ENCODE data around the gene MSX2.

The MSX2 gene

GRCh38 chr5:174731214-174732035 lies 7.0 kb downstream of the MSX2 start:
- H3K4me3 ChIP-seq (ENCODE audit: low read length): no peak overlapping the region
- DNase-seq (ENCODE audit: low read depth, low spot score): no peak

GRCh38 chr5:174732036-174733020 lies 7.9 kb downstream of the MSX2 start:
- no peak for DNase-seq (ENCODE audit: low read depth, low spot score)
- H3K4me3 ChIP-seq (ENCODE audit: low read length): no peak overlapping the region

DNA sequence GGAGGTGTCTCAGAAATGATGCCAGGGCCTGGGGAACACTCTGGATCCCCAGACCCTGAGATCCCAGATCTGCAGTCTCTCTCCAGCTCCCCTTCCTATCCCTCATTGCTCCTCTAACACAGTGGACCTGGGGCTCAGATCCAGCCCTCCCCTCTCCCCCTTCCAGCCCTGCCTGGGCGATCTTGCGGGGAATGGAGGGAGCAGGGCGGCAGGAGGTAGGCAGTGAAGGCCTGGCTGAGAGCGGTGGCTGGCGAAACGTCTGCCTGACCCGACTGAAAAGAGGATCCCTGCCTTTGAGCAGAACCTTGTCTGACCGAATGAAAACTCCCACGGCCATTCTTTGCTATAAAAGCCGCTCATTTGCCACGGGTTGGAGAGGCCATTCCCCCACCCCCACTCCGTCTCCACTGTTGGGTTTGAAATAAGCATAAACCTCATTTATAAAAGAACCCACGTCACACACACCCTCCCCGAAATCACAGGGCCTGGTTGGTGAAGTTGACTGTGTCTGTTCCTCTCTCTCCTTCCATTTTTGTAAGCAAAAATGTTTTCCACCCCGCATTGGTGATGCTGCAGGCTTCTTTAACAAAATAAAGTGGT lies 8.8 kb downstream of the MSX2 start:
- H3K4me3 ChIP-seq (ENCODE audit: low read length): no peak overlapping the region
- no peak for DNase-seq (ENCODE audit: low read depth, low spot score)

- no peak overlapping the region for H3K4me3 ChIP-seq (ENCODE audit: low read length)
These were observed 9.5 kb downstream of the MSX2 start for GRCh38 chr5:174733836-174734235.

GRCh38 chr5:174734571-174735497 lies 10.5 kb downstream of the MSX2 start:
- H3K4me3 ChIP-seq (ENCODE audit: low read length): no peak overlapping the region
- DNase-seq (ENCODE audit: low read depth, low spot score): no peak

More at GRCh38 chr5:174733836-174734235, 9.5 kb downstream of the MSX2 start:
- DNase-seq (ENCODE audit: low read depth, low spot score): no peak

DNA sequence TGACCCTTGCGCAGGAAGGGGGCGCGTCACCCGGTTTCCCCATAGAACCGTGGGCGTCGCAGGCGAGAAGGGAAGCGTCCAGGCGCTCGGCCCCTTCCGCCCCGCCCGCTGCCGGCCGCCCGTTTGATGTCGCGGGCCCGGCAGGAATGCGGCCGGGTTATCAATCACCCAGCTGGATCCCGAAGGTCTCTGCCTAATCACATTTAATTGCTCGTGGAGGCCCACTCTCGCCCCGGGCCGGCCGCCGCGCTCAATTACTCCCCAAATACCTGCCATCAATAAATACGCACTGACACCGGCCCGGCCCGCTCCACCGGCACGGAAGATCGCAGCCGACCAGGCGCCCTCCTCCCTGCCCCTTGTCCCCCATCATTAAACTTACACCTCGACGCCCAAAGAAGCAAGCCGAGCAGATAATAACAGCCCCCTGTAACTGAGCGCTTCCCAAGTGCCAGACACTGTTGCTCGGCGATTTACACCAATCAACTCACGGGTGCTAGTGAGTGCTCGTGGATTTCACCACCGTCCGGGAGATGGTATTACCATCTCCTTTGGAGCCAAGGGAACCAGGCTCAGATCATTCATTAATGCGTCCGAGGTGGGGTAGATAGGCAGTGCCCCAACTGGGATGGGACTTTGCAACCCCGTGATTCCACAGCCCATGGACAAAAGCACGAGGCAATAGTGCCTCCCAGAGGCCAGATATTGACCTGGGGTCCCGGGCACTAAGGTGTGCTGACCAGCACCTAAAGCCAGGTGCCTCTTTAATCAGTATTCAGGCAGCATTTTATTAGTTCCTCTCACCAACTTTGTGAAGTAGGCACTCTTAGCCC lies 11.3 kb downstream of the MSX2 start:
- DNase-seq (ENCODE audit: low read depth, low spot score): no peak
- H3K4me3 ChIP-seq (ENCODE audit: low read length): no peak overlapping the region

DNA sequence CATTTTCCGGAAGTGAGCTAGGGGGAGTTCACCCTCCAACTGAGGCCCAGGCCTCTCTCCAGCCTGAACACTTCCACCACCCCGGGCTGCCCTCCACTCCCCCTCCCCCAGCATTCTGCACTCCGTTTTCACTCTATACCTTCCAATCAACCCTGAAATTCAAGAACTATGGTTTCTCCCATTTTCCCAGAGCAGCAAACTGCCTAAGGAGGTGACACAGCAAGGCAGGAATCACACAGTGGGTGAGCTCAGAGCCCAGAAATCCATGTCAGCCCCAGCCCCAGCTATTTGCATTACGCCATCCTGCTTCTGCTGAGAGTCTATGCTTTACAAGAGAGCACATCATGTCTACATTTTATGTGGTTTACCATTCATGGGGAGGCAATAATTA lies 11.9 kb downstream of the MSX2 start:
- no peak overlapping the region for H3K4me3 ChIP-seq (ENCODE audit: low read length)
- DNase-seq (ENCODE audit: low read depth, low spot score): no peak

- DNase-seq (ENCODE audit: low read depth, low spot score): no peak
- H3K4me3 ChIP-seq (ENCODE audit: low read length): no peak overlapping the region
These were observed 12.4 kb downstream of the MSX2 start for GRCh38 chr5:174736777-174737176.

- no peak for DNase-seq (ENCODE audit: low read depth, low spot score)
- H3K4me3 ChIP-seq (ENCODE audit: low read length): no peak overlapping the region
These were observed 12.9 kb downstream of the MSX2 start for GRCh38 chr5:174737330-174737729.

- H3K4me3 ChIP-seq (ENCODE audit: low read length): no peak overlapping the region
- DNase-seq (ENCODE audit: low read depth, low spot score): no peak
These were observed 17.0 kb downstream of the MSX2 start for GRCh38 chr5:174741352-174741751.

- DNase-seq (ENCODE audit: low read depth, low spot score): no peak
- no peak overlapping the region for H3K4me3 ChIP-seq (ENCODE audit: low read length)
These were observed 20.5 kb downstream of the MSX2 start for GRCh38 chr5:174744896-174745295.

- DNase-seq (ENCODE audit: low read depth, low spot score): no peak
- H3K4me3 ChIP-seq (ENCODE audit: low read length): no peak overlapping the region
These were observed 21.3 kb downstream of the MSX2 start for GRCh38 chr5:174745590-174746103.

- DNase-seq (ENCODE audit: low read depth, low spot score): no peak
- no peak overlapping the region for H3K4me3 ChIP-seq (ENCODE audit: low read length)
These were observed 26.3 kb downstream of the MSX2 start for GRCh38 chr5:174750711-174751110.

- no peak overlapping the region for H3K4me3 ChIP-seq (ENCODE audit: low read length)
- no peak for DNase-seq (ENCODE audit: low read depth, low spot score)
These were observed 27.0 kb downstream of the MSX2 start for GRCh38 chr5:174751154-174752000.

DNA sequence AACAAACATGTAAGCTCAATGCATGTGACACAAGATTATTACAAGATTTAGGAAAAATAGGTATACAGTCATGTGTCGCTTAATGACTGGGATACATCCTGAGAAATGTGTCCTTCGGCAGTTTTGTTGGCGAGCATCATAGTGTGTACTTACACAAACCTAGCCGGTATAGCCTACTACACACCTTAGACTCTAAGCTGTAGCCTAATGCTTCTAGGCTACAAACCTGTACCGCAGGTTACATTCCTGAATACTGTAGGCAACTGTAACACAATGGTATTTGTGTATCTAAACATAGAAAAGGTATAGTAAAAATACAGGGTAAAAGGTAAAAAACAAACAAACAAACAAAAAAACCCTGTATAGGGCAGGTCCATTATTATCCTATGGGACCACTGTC lies 27.7 kb downstream of the MSX2 start:
- no peak overlapping the region for H3K4me3 ChIP-seq (ENCODE audit: low read length)
- DNase-seq (ENCODE audit: low read depth, low spot score): no peak

- no peak overlapping the region for H3K4me3 ChIP-seq (ENCODE audit: low read length)
- DNase-seq (ENCODE audit: low read depth, low spot score): no peak
These were observed 30.7 kb downstream of the MSX2 start for GRCh38 chr5:174755106-174755505.

GRCh38 chr5:174759091-174759490 lies 34.7 kb downstream of the MSX2 start:
- DNase-seq (ENCODE audit: low read depth, low spot score): no peak

More at GRCh38 chr5:174759091-174759490, 34.7 kb downstream of the MSX2 start:
- no peak overlapping the region for H3K4me3 ChIP-seq (ENCODE audit: low read length)

All from Jurkat, Clone E6-1 (cell line).